IMR-90 (cell line): ENCODE results near the gene RTP5. TPM values are rescaled to one million over a fixed set of nuclear protein-coding genes. Genes with fewer than 3 reads are reported as not detected.

Source experiments
- ATAC-seq: fragments of 200-7000 bp; cut with Tn5 transposase; 2 replicates; pipeline ENCODE4 v1.9.1; 2020; ENCODE audit warnings: low read depth, mild to moderate bottlenecking, moderate library complexity
- BruUV-seq: library from RNA; stranded (reverse); fragments of 400-500 nt; replicated peaks from 2 replicates; lab custom pipeline; 2021; lab: Mats Ljungman, UMichigan
- CTCF ChIA-PET: fragments of 300-600 bp; formaldehyde crosslinking; extraction: SDS; loops from one replicate; lab custom pipeline; 2021; ENCODE audit warnings: antibody characterized with exemption; lab: Yijun Ruan, JAX
- POLR2A ChIA-PET: fragments of 300-600 bp; sonication (Branson Sonifier 250); formaldehyde crosslinking; loops from one replicate; lab custom pipeline; 2022; ENCODE audit warnings: antibody characterized with exemption; ENCODE audit not compliant: unreplicated experiment; lab: Charles Lee
- DNase-seq: peaks from one replicate; pipeline ENCODE4 v3.0.0; 2013
- H2AFZ ChIP-seq: replicated peaks from 2 replicates; pipeline ENCODE3; 2013; ENCODE audit warnings: low read length, mild to moderate bottlenecking; ENCODE audit not compliant: poor library complexity
- H2AK5ac ChIP-seq: 2 replicates; pipeline ENCODE4 v1.6.1; 2013; ENCODE audit warnings: low read depth, low read length, inconsistent platforms
- H2AK9ac ChIP-seq: replicated peaks from 2 replicates; pipeline ENCODE3; 2013; ENCODE audit warnings: mild to moderate bottlenecking, low read depth, low read length, moderate library complexity; ENCODE audit not compliant: poor library complexity
- H2BK120ac ChIP-seq: 2 replicates; pipeline ENCODE4 v1.6.1; 2013; ENCODE audit warnings: low read depth, low read length, inconsistent platforms
- H2BK15ac ChIP-seq: 3 replicates; pipeline ENCODE4 v1.6.1; 2013; ENCODE audit warnings: low read depth, low read length, inconsistent platforms
- H2BK20ac ChIP-seq: 2 replicates; pipeline ENCODE4 v1.6.1; 2013; ENCODE audit warnings: low read depth, mild to moderate bottlenecking, inconsistent platforms, low read length, moderate library complexity
- H2BK5ac ChIP-seq: 2 replicates; pipeline ENCODE4 v1.6.1; 2013; ENCODE audit warnings: mild to moderate bottlenecking, low read depth, low read length, inconsistent platforms; ENCODE audit not compliant: poor library complexity, severe bottlenecking
- H3K14ac ChIP-seq: replicated peaks from 2 replicates; pipeline ENCODE4 v1.6.1; 2013; ENCODE audit warnings: low read depth, low read length, inconsistent platforms
- H3K18ac ChIP-seq: 2 replicates; pipeline ENCODE4 v1.6.1; 2013; ENCODE audit warnings: low read depth, low read length, control low read depth
- H3K23ac ChIP-seq: 2 replicates; pipeline ENCODE4 v1.6.1; 2013; ENCODE audit warnings: low read depth, low read length, inconsistent platforms
- H3K27ac ChIP-seq: 2 replicates; pipeline ENCODE4 v1.5.1; 2013; ENCODE audit warnings: mild to moderate bottlenecking, control low read depth, low read length; ENCODE audit not compliant: insufficient read depth
- H3K27me3 ChIP-seq: 2 replicates; pipeline ENCODE4 v1.6.1; 2013; ENCODE audit warnings: low read length; ENCODE audit not compliant: control insufficient read depth, insufficient read depth
- H3K36me3 ChIP-seq: 2 replicates; pipeline ENCODE4 v1.6.1; 2013; ENCODE audit warnings: low read length, mixed read lengths; ENCODE audit not compliant: control insufficient read depth, insufficient read depth
- H3K4ac ChIP-seq: 2 replicates; pipeline ENCODE4 v1.6.1; 2013; ENCODE audit warnings: low read depth, low read length, inconsistent platforms
- H3K4me1 ChIP-seq: 2 replicates; pipeline ENCODE4 v1.6.1; 2013; ENCODE audit warnings: low read length, mixed read lengths; ENCODE audit not compliant: control insufficient read depth, insufficient read depth
- H3K4me2 ChIP-seq: 2 replicates; pipeline ENCODE4 v1.6.1; 2013; ENCODE audit warnings: low read depth, mild to moderate bottlenecking, control low read depth, low read length, moderate library complexity
- H3K4me3 ChIP-seq: 2 replicates; pipeline ENCODE4 v1.5.1; 2013; ENCODE audit warnings: low read depth, mild to moderate bottlenecking, control low read depth, low read length, moderate library complexity; ENCODE audit not compliant: insufficient read depth
- H3K56ac ChIP-seq: 2 replicates; pipeline ENCODE4 v1.6.1; 2013; ENCODE audit warnings: low read length, inconsistent platforms; ENCODE audit not compliant: insufficient read depth; ENCODE audit errors: extremely low read depth
- H3K79me1 ChIP-seq, 2 experiments: 2 replicates each; pipeline ENCODE4 v1.6.1; 2013; ENCODE audit warnings: low read length in 2 of 2, inconsistent platforms in 1 of 2, low read depth in 1 of 2
- H3K9ac ChIP-seq: 2 replicates; pipeline ENCODE4 v1.6.1; 2013; ENCODE audit warnings: low read depth, low read length, control low read depth
- H3K9me1 ChIP-seq: 2 replicates; pipeline ENCODE4 v1.6.1; 2013; ENCODE audit warnings: low read length, inconsistent platforms; ENCODE audit not compliant: insufficient read depth
- H3K9me3 ChIP-seq: 2 replicates; pipeline ENCODE4 v1.6.1; 2013; ENCODE audit warnings: low read length; ENCODE audit not compliant: control insufficient read depth, insufficient read depth
- H4K20me1 ChIP-seq: 2 replicates; pipeline ENCODE4 v1.6.1; 2013; ENCODE audit warnings: low read length, inconsistent platforms; ENCODE audit not compliant: insufficient read depth
- H4K5ac ChIP-seq: 2 replicates; pipeline ENCODE4 v1.6.1; 2013; ENCODE audit warnings: mild to moderate bottlenecking, low read depth, low read length, control low read depth
- H4K8ac ChIP-seq, 2 experiments: 2 replicates each; pipeline ENCODE4 v1.6.1; 2013; ENCODE audit warnings: low read depth in 2 of 2, low read length in 2 of 2, control low read depth in 1 of 2, inconsistent platforms in 1 of 2
- H4K91ac ChIP-seq: 2 replicates; pipeline ENCODE4 v1.6.1; 2013; ENCODE audit warnings: low read depth, low read length, inconsistent platforms; ENCODE audit not compliant: insufficient read depth
- BHLHE40 ChIP-seq: fragments of 150-350 bp; IDR thresholded peaks from 2 replicates; pipeline ENCODE4 v1.6.1; 2016; ENCODE audit warnings: mild to moderate bottlenecking, low read depth, low read length
- CEBPB ChIP-seq: IDR thresholded peaks from 2 replicates; pipeline ENCODE4 v1.6.1; 2012; ENCODE audit warnings: low read depth, low read length, improper control_type of control experiment
- CHD1 ChIP-seq: IDR thresholded peaks from 2 replicates; pipeline ENCODE4 v1.6.1; 2012; ENCODE audit warnings: low read depth, low read length, improper control_type of control experiment
- FOS ChIP-seq: fragments of 150-350 bp; IDR thresholded peaks from 2 replicates; pipeline ENCODE4 v1.6.1; 2016; ENCODE audit warnings: low read depth, low read length
- MAFK ChIP-seq: IDR thresholded peaks from 2 replicates; pipeline ENCODE4 v1.6.1; 2012; ENCODE audit warnings: low read depth, low read length, improper control_type of control experiment
- MAZ ChIP-seq: IDR thresholded peaks from 2 replicates; pipeline ENCODE4 v1.6.1; 2012; ENCODE audit warnings: low read depth, mild to moderate bottlenecking, low read length, improper control_type of control experiment, moderate library complexity, borderline replicate concordance
- MXI1 ChIP-seq: IDR thresholded peaks from 2 replicates; pipeline ENCODE4 v1.6.1; 2012; ENCODE audit warnings: low read depth, mild to moderate bottlenecking, low read length, moderate library complexity, borderline replicate concordance
- NFE2L2 ChIP-seq: fragments of 150-350 bp; IDR thresholded peaks from 2 replicates; pipeline ENCODE4 v1.6.1; 2016; ENCODE audit warnings: low read depth, mild to moderate bottlenecking, low read length
- POLR2A ChIP-seq: IDR thresholded peaks from 2 replicates; pipeline ENCODE4 v1.6.1; 2012; ENCODE audit warnings: mild to moderate bottlenecking, low read depth, low read length
- RAD21 ChIP-seq: IDR thresholded peaks from 2 replicates; pipeline ENCODE4 v1.6.1; 2012; ENCODE audit warnings: low read length, improper control_type of control experiment
- RCOR1 ChIP-seq: IDR thresholded peaks from 2 replicates; pipeline ENCODE4 v1.6.1; 2012; ENCODE audit warnings: mild to moderate bottlenecking, low read length, improper control_type of control experiment; ENCODE audit not compliant: insufficient replicate concordance
- RFX5 ChIP-seq: IDR thresholded peaks from 2 replicates; pipeline ENCODE4 v1.8.0; 2012; ENCODE audit warnings: low read depth, mild to moderate bottlenecking, low read length, moderate library complexity
- SMC3 ChIP-seq: fragments of 150-350 bp; IDR thresholded peaks from 2 replicates; pipeline ENCODE4 v1.6.1; 2016; ENCODE audit warnings: low read depth, mild to moderate bottlenecking, antibody characterized with exemption, low read length, moderate library complexity
- WGBS, 2 experiments: methylation state at CpG; one replicate each; pipeline versions ENCODE4 v1.1.5 to v1.1.7; 2013; ENCODE audit warnings: missing lambda C conversion rate in 2 of 2; ENCODE audit not compliant: insufficient read length in 1 of 2; ENCODE audit errors: extremely low coverage in 2 of 2; 5-methylcytosine and 5-hydroxymethylcytosine counted together
- dilution Hi-C: fragments of 300-500 bp; cut with HindIII; formaldehyde crosslinking; loops from one replicate; pipeline ENCODE4 v1.14.3; 2018; ENCODE audit warnings: low sequenced_read_pairs; ENCODE audit not compliant: unreplicated experiment
- in situ Hi-C: fragments of 300-500 bp; cut with MboI; formaldehyde crosslinking; loops from 3 replicates; pipeline ENCODE4 v1.14.3; 2019; ENCODE audit warnings: low sequenced_read_pairs, inconsistent platforms, mixed read lengths
- intact Hi-C: fragments of 100-400 bp; cut with micrococcal nuclease; formaldehyde crosslinking; loops from 2 replicates; pipeline ENCODE4 v1.10.0; 2022
- polyA plus RNA-seq, 3 experiments: library from polyadenylated mRNA; depleted of rRNA; stranded (reverse); fragments of >200 nt; gene quantifications; 2 replicates each; pipeline ENCODE4 v1.2.3, GENCODE V29; 2012; ENCODE audit warnings: low replicate concordance in 1 of 3
- total RNA-seq: library from RNA; depleted of rRNA; stranded (reverse); fragments of >200 nt; gene quantifications from 2 replicates; pipeline ENCODE4 v1.2.3, GENCODE V29; 2012
- TF ChIP-seq, protein P1 (sequence below): fragments of 150-350 bp; IDR thresholded peaks from 2 replicates; pipeline ENCODE4 v1.6.1; 2016; ENCODE audit warnings: low read depth, mild to moderate bottlenecking, low read length, moderate library complexity, borderline replicate concordance
- TF ChIP-seq, protein P2 (sequence below): conservative IDR thresholded peaks from 2 replicates; pipeline ENCODE4 v1.5.1; 2012; ENCODE audit warnings: mild to moderate bottlenecking, low read depth, low read length, improper control_type of control experiment
- TF ChIP-seq, protein P3 (sequence below): fragments of 150-350 bp; IDR thresholded peaks from 2 replicates; pipeline ENCODE4 v1.6.1; 2017; ENCODE audit warnings: mild to moderate bottlenecking, antibody characterized with exemption, low read length, low read depth

RTP5 gene
- total and polyA plus RNA-seq, 2 of the 4 experiments (the other 2 are of a cell fraction): not detected

DNA sequence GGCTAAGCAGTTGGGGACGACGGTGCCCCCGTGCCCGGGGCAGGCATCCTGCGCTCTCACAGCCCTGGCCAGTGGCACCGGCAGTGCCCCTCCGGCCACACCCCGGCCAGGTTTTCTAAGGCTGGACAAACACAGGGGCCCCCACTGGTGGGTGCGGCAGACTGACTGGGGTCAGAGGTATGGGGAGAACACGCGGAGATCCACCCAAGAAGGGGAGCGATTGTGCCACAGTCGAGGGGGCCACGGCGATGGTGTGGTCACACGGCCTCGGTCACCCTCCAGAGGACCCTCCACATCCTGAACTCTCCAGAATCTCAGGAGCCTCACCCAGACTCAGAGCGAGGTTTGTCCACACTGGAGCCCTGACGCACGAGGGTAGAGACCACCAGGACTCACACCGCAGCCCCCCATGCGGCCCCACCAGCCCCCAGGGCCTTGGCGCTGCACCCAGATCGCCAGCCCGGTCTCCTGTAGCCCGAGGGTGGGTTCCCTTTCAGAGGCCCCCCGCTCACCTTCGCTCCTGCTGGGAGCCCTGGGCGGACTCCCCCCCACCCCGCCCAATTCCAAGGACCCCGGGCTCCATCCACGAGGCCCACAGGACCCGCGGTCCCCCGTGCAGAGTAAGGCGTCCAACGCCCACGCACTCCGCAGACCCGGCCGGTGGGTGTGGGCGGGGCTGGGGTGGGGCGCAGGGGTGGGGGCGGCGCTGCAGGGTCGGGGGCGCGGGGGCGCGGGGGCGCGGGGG is 26.0 kb upstream of the RTP5 start:
- H3K79me1 ChIP-seq: no peaks in the 10 kb centered on the region
- no peaks in the 10 kb centered on the region for H3K9me1 ChIP-seq
- peak overlapping the region; percentile 55 for H2AK9ac ChIP-seq
- no peak overlapping the region for H3K27ac ChIP-seq
- H3K36me3 ChIP-seq: no peaks in the 10 kb centered on the region
- H3K56ac ChIP-seq: no peak overlapping the region
- in situ Hi-C loops: no loop called here
- no peak for ATAC-seq
- H3K14ac ChIP-seq: no peak overlapping the region
- H4K8ac ChIP-seq: no peak overlapping the region
- no peak overlapping the region for H2AK5ac ChIP-seq
- no peak overlapping the region for H3K4me2 ChIP-seq
- peak overlapping the region; percentile 43 for H2AFZ ChIP-seq
- no peaks in the 10 kb centered on the region for H3K9me3 ChIP-seq
- H3K4me1 ChIP-seq: no peaks in the 10 kb centered on the region
- no peak overlapping the region for H4K5ac ChIP-seq
- no peak overlapping the region for H3K4me3 ChIP-seq
- no peak overlapping the region for H3K4ac ChIP-seq
- dilution Hi-C loops: no loop called here
- WGBS, 2 experiments: 80% methylated on average over 12 of the region's 52 CpGs; no CpG with 5 or more reads in 1 of the 2 experiments
- H3K9ac ChIP-seq: no peak overlapping the region
- TF ChIP-seq MAFK (no peak), NFE2L2 (no peak), CEBPB (no peak), POLR2A (no peak), CHD1 (no peak), SMC3 (no peak), RAD21 (no peak), BHLHE40 (no peak), RCOR1 (no peak), MXI1 (no peak), RFX5 (no peak), FOS (no peak), MAZ (no peak)
- TF ChIP-seq, protein P1, sequence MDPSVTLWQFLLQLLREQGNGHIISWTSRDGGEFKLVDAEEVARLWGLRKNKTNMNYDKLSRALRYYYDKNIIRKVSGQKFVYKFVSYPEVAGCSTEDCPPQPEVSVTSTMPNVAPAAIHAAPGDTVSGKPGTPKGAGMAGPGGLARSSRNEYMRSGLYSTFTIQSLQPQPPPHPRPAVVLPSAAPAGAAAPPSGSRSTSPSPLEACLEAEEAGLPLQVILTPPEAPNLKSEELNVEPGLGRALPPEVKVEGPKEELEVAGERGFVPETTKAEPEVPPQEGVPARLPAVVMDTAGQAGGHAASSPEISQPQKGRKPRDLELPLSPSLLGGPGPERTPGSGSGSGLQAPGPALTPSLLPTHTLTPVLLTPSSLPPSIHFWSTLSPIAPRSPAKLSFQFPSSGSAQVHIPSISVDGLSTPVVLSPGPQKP: no peak
- TF ChIP-seq, protein P2, sequence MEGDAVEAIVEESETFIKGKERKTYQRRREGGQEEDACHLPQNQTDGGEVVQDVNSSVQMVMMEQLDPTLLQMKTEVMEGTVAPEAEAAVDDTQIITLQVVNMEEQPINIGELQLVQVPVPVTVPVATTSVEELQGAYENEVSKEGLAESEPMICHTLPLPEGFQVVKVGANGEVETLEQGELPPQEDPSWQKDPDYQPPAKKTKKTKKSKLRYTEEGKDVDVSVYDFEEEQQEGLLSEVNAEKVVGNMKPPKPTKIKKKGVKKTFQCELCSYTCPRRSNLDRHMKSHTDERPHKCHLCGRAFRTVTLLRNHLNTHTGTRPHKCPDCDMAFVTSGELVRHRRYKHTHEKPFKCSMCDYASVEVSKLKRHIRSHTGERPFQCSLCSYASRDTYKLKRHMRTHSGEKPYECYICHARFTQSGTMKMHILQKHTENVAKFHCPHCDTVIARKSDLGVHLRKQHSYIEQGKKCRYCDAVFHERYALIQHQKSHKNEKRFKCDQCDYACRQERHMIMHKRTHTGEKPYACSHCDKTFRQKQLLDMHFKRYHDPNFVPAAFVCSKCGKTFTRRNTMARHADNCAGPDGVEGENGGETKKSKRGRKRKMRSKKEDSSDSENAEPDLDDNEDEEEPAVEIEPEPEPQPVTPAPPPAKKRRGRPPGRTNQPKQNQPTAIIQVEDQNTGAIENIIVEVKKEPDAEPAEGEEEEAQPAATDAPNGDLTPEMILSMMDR: no peak
- TF ChIP-seq, protein P3, sequence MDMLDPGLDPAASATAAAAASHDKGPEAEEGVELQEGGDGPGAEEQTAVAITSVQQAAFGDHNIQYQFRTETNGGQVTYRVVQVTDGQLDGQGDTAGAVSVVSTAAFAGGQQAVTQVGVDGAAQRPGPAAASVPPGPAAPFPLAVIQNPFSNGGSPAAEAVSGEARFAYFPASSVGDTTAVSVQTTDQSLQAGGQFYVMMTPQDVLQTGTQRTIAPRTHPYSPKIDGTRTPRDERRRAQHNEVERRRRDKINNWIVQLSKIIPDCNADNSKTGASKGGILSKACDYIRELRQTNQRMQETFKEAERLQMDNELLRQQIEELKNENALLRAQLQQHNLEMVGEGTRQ: no peak
- H2BK5ac ChIP-seq: no peak overlapping the region
- H2BK120ac ChIP-seq: no peak overlapping the region
- CTCF ChIA-PET: no interaction called here
- no peak overlapping the region for H2BK15ac ChIP-seq
- intact Hi-C loops: no loop called here
- no peak overlapping the region for H3K18ac ChIP-seq
- peaks cover 13% of the 10 kb centered on the region for H3K27me3 ChIP-seq
- no peak overlapping the region for H4K91ac ChIP-seq
- no TSS peak for BruUV-seq
- no peak for DNase-seq
- no peak overlapping the region for H3K23ac ChIP-seq
- H2BK20ac ChIP-seq: no peak overlapping the region
- POLR2A ChIA-PET: no interaction called here
- H4K20me1 ChIP-seq: no peaks in the 10 kb centered on the region
